Stomach (tissue), 9 donors: Measurements from ENCODE around the gene CSF1. TPM values are rescaled to one million over a fixed set of nuclear protein-coding genes. Genes with fewer than 3 reads are reported as not detected.

ENCODE experiments used
- DNase-seq, 2 donors: peaks; one replicate each; pipeline versions ENCODE4 v3.0.0 to v3.0.0-alpha.2; 2013 to 2019
- H3K27ac ChIP-seq, 5 donors: fragments of 200-600 bp in 4 of 5; sonication (generic) in 4 of 5; one replicate each; pipeline ENCODE4 v1.5.1; 2013 to 2019; ENCODE audit warnings: mild to moderate bottlenecking in 1 of 5, moderate library complexity in 1 of 5
- H3K27me3 ChIP-seq, 3 donors: fragments of 200-600 bp; sonication (generic); one replicate each; pipeline ENCODE4 v1.5.1; 2017 to 2019; ENCODE audit warnings: mixed run types in 1 of 3
- H3K36me3 ChIP-seq, 4 donors: fragments of 200-600 bp; sonication (generic); 1 replicate in 3 of 4; 2 replicates in 1 of 4; pipeline ENCODE4 v1.5.1; 2016 to 2019
- H3K4me1 ChIP-seq, 4 donors: fragments of 200-600 bp; sonication (generic); one replicate each; pipeline ENCODE4 v1.5.1; 2016 to 2019
- H3K4me3 ChIP-seq, 4 donors: fragments of 200-600 bp; sonication (generic) in 3 of 4; one replicate each; pipeline ENCODE4 v1.5.1; 2016 to 2019; ENCODE audit warnings: mild to moderate bottlenecking in 1 of 4
- H3K9me3 ChIP-seq, 4 donors: fragments of 200-600 bp; sonication (generic); one replicate each; pipeline ENCODE4 v1.5.1; 2016 to 2019
- CTCF ChIP-seq, 7 experiments: fragments of 450-650 bp in 4 of 7; fragments of 200-600 bp in 3 of 7; sonication (generic) in 3 of 7; IDR thresholded peaks; one replicate each; pipeline ENCODE4 v1.5.1; 2016 to 2019; ENCODE audit warnings: antibody characterized with exemption in 7 of 7, control low read depth in 2 of 7, mild to moderate bottlenecking in 1 of 7
- EP300 ChIP-seq: sonication (generic); formaldehyde crosslinking; IDR thresholded peaks from one replicate; pipeline ENCODE4 v1.6.1; 2017; ENCODE audit warnings: antibody characterized with exemption
- POLR2A ChIP-seq, 4 donors: fragments of 450-650 bp; IDR thresholded peaks; one replicate each; pipeline ENCODE4 v1.6.1; 2016; ENCODE audit warnings: antibody characterized with exemption in 4 of 4, control low read depth in 2 of 4, mild to moderate bottlenecking in 1 of 4, moderate library complexity in 1 of 4
- POLR2AphosphoS5 ChIP-seq, 3 donors: sonication (generic); formaldehyde crosslinking; IDR thresholded peaks; one replicate each; pipeline ENCODE4 v1.6.1; 2016; ENCODE audit warnings: antibody characterized with exemption in 3 of 3
- WGBS, 5 donors: extraction: QIAGEN DNeasy Blood & Tissue Kit in 3 of 5; methylation state at CpG; one replicate each; pipeline versions ENCODE4 v1.1.5 to v1.1.7; 2013 to 2018; 5-methylcytosine and 5-hydroxymethylcytosine counted together
- intact Hi-C: fragments of 100-400 bp; cut with DNase I; formaldehyde crosslinking; loops from one replicate; pipeline ENCODE4 v1.15.1; 2023; ENCODE audit warnings: low total_unique reads
- polyA plus RNA-seq, 3 donors: library from polyadenylated mRNA; stranded (reverse); fragments of 200-250 nt; gene quantifications; one replicate each; pipeline ENCODE4 v1.2.3, GENCODE V29; 2013
- total RNA-seq, 5 donors: library from RNA; depleted of rRNA; stranded (reverse); fragments of >200 nt; gene quantifications; one replicate each; pipeline versions ENCODE4 v1.1.0 to v1.2.3, GENCODE V29; 2014 to 2016
- donor health status: healthy with polysubstance abuse.
- donor health status: Bipolar disorder and iron deficiency.
- donor health status: healthy.

Gene CSF1
- total and polyA plus RNA-seq, 8 donors, result 6.6 to 82.3 (median 11.9) TPM

GRCh38 chr1:109882288-109883245 is 28.1 kb upstream of the CSF1 start:
- Histone ChIP-seq H3K4me1 (peaks cover 8 to 25% (median 23%) of the 10 kb centered on the region in 4 donors), H3K36me3 (no peaks in the 10 kb centered on the region), H3K27me3 (no peaks in the 10 kb centered on the region), H3K4me3 (no peak overlapping the region), H3K27ac (peak overlapping the region in 4 of 5 donors; percentile 2 to 37 (median 31)), H3K9me3 (no peaks in the 10 kb centered on the region)
- TF ChIP-seq POLR2A (IDR thresholded peaks at IDR 0.05) (no peak), CTCF (IDR thresholded peaks at IDR 0.05) (no peak), EP300 (no peak), POLR2AphosphoS5 (IDR thresholded peaks at IDR 0.05) (no peak)
- 81 to 94% (median 86%) methylated on average over 15 of the region's 15 CpGs for WGBS, 5 donors
- intact Hi-C loops, result no loop called here
- DNase-seq, result no peak

GRCh38 chr1:109883248-109883955 is 27.2 kb upstream of the CSF1 start:
- no peak overlapping the region for H3K4me3 ChIP-seq
- TF ChIP-seq CTCF (IDR thresholded peaks at IDR 0.05) (no peak), EP300 (no peak), POLR2A (IDR thresholded peaks at IDR 0.05) (no peak), POLR2AphosphoS5 (IDR thresholded peaks at IDR 0.05) (no peak)
- no peak for DNase-seq
- H3K4me1 ChIP-seq, result peaks cover 7 to 19% (median 17%) of the 10 kb centered on the region in 4 donors
- peak overlapping the region in 4 of 5 donors; percentile 2 to 28 (median 16) for H3K27ac ChIP-seq
- intact Hi-C loops, result no loop called here
- H3K36me3 ChIP-seq, result no peaks in the 10 kb centered on the region
- H3K27me3 ChIP-seq, result no peaks in the 10 kb centered on the region
- WGBS, 5 donors, result 66 to 78% (median 73%) methylated on average over 9 of the region's 9 CpGs
- no peaks in the 10 kb centered on the region for H3K9me3 ChIP-seq

GRCh38 chr1:109884242-109884891 is 26.3 kb upstream of the CSF1 start:
- no peak for DNase-seq
- 79 to 92% (median 87%) methylated on average over 8 of the region's 8 CpGs for WGBS, 5 donors
- Histone ChIP-seq H3K27me3 (no peaks in the 10 kb centered on the region), H3K4me1 (peaks cover 7 to 19% (median 16%) of the 10 kb centered on the region in 4 donors), H3K36me3 (no peaks in the 10 kb centered on the region), H3K9me3 (no peaks in the 10 kb centered on the region), H3K27ac (peak overlapping the region in 2 of 5 donors; percentile 2 to 27), H3K4me3 (no peak overlapping the region)
- intact Hi-C loops, result no loop called here
- no peak for TF ChIP-seq POLR2AphosphoS5 (IDR thresholded peaks at IDR 0.05)
- no peak for TF ChIP-seq EP300

- no peak for DNase-seq
- peaks cover 7 to 19% (median 16%) of the 10 kb centered on the region in 4 donors for H3K4me1 ChIP-seq
- intact Hi-C loops, result no loop called here
- H3K27me3 ChIP-seq, result no peaks in the 10 kb centered on the region
- no peak overlapping the region for H3K4me3 ChIP-seq
- H3K27ac ChIP-seq, result no peak overlapping the region
- H3K9me3 ChIP-seq, result no peaks in the 10 kb centered on the region
- 56 to 80% (median 66%) methylated on average over 3 of the region's 3 CpGs for WGBS, 5 donors
- TF ChIP-seq POLR2AphosphoS5 (IDR thresholded peaks at IDR 0.05) (no peak), POLR2A (IDR thresholded peaks at IDR 0.05) (no peak), CTCF (IDR thresholded peaks at IDR 0.05) (no peak), EP300 (no peak)
- H3K36me3 ChIP-seq, result no peaks in the 10 kb centered on the region
Measured at GRCh38 chr1:109885589-109885988, 25.1 kb upstream of the CSF1 start.
